WTC11 (cell line): ENCODE results near the gene FOXS1. TPM values are rescaled to one million over a fixed set of nuclear protein-coding genes. Genes with fewer than 3 reads are reported as not detected.

ENCODE experiments used
- ATAC-seq: fragments of 200-7000 bp; cut with Tn5 transposase; 2 replicates; pipeline ENCODE4 v1.10.0; 2021; ENCODE audit warnings: mild to moderate bottlenecking, moderate library complexity
- CTCF ChIA-PET: fragments of 300-600 bp; sonication (Branson Sonifier 250); formaldehyde crosslinking; loops from one replicate; lab custom pipeline; 2021; ENCODE audit warnings: antibody characterized with exemption; lab: Charles Lee
- POLR2A ChIA-PET: fragments of 350-600 bp; sonication (Branson Sonifier 250); formaldehyde crosslinking; loops from one replicate; lab custom pipeline; 2021; ENCODE audit warnings: antibody characterized with exemption; lab: Charles Lee
- DNase-seq: peaks from one replicate; pipeline ENCODE4 v3.0.0; 2021; ENCODE audit warnings: low spot score
- H3K27ac Mint-ChIP-seq: 2 replicates; pipeline ENCODE4 v1.8.0; 2021; ENCODE audit warnings: mixed read lengths
- H3K27me3 Mint-ChIP-seq: 2 replicates; pipeline ENCODE4 v1.8.0; 2021; ENCODE audit warnings: low read depth, mild to moderate bottlenecking, moderate library complexity, mixed read lengths
- H3K36me3 Mint-ChIP-seq: 2 replicates; pipeline ENCODE4 v1.8.0; 2021; ENCODE audit warnings: mixed read lengths
- H3K4me1 Mint-ChIP-seq: 2 replicates; pipeline ENCODE4 v1.8.0; 2022; ENCODE audit warnings: mixed read lengths
- H3K4me3 Mint-ChIP-seq: 2 replicates; pipeline ENCODE4 v1.8.0; 2021; ENCODE audit warnings: mild to moderate bottlenecking, moderate library complexity, mixed read lengths
- H3K9me3 Mint-ChIP-seq: 2 replicates; pipeline ENCODE4 v1.8.0; 2021; ENCODE audit warnings: mixed read lengths
- ARID4B ChIP-seq: sonication (generic); formaldehyde crosslinking; IDR thresholded peaks from 2 replicates; pipeline ENCODE4 v1.8.0; 2023; ENCODE audit warnings: missing genetic modification reagents, mild to moderate bottlenecking, borderline replicate concordance
- ATF6 ChIP-seq: sonication (generic); formaldehyde crosslinking; IDR thresholded peaks from 2 replicates; pipeline ENCODE4 v1.8.1; 2023; ENCODE audit warnings: mild to moderate bottlenecking, missing genetic modification reagents
- CDX4 ChIP-seq: fragments of 250-450 bp; sonication (Bioruptor Pico); IDR thresholded peaks from 2 replicates; pipeline ENCODE4 v1.9.0; 2021; ENCODE audit warnings: moderate library complexity, mild to moderate bottlenecking, inconsistent platforms, borderline replicate concordance
- CREB1 ChIP-seq: sonication (generic); formaldehyde crosslinking; IDR thresholded peaks from 2 replicates; pipeline ENCODE4 v1.8.0; 2023; ENCODE audit warnings: mild to moderate bottlenecking, missing genetic modification reagents
- CREM ChIP-seq: sonication (generic); formaldehyde crosslinking; IDR thresholded peaks from 2 replicates; pipeline ENCODE4 v1.8.1; 2022; ENCODE audit warnings: mild to moderate bottlenecking, missing genetic modification reagents, moderate library complexity
- ELF4 ChIP-seq: sonication (generic); formaldehyde crosslinking; IDR thresholded peaks from 2 replicates; pipeline ENCODE4 v1.8.1; 2022; ENCODE audit warnings: low read depth, mild to moderate bottlenecking, moderate library complexity, missing genetic modification reagents
- EMX1 ChIP-seq: fragments of 250-450 bp; sonication (Bioruptor Pico); IDR thresholded peaks from 2 replicates; pipeline ENCODE4 v1.8.0; 2021; ENCODE audit warnings: mild to moderate bottlenecking
- GTF2I ChIP-seq: fragments of 250-450 bp; sonication (Bioruptor Pico); conservative IDR thresholded peaks from 2 replicates; pipeline ENCODE4 v1.4.0; 2021; ENCODE audit warnings: mild to moderate bottlenecking
- HMGA2 ChIP-seq: fragments of 250-450 bp; sonication (Bioruptor Pico); IDR thresholded peaks from 2 replicates; pipeline ENCODE4 v1.4.0; 2021; ENCODE audit warnings: mild to moderate bottlenecking, moderate library complexity
- IRF1 ChIP-seq: sonication (generic); formaldehyde crosslinking; IDR thresholded peaks from 2 replicates; pipeline ENCODE4 v1.8.0; 2023; ENCODE audit warnings: missing genetic modification reagents
- NFE2L1 ChIP-seq: sonication (generic); formaldehyde crosslinking; IDR thresholded peaks from 2 replicates; pipeline ENCODE4 v1.8.1; 2023; ENCODE audit warnings: missing genetic modification reagents
- PRDM15 ChIP-seq: sonication (generic); formaldehyde crosslinking; IDR thresholded peaks from 2 replicates; pipeline ENCODE4 v1.8.0; 2022; ENCODE audit warnings: missing genetic modification reagents
- STAT6 ChIP-seq: sonication (generic); formaldehyde crosslinking; conservative IDR thresholded peaks from 2 replicates; pipeline ENCODE4 v1.8.1; 2023; ENCODE audit warnings: mild to moderate bottlenecking, low read depth, missing genetic modification reagents, moderate library complexity
- TEAD1 ChIP-seq: sonication (generic); formaldehyde crosslinking; IDR thresholded peaks from 2 replicates; pipeline ENCODE4 v1.8.0; 2022; ENCODE audit warnings: mild to moderate bottlenecking, missing genetic modification reagents
- USF1 ChIP-seq: sonication (generic); formaldehyde crosslinking; IDR thresholded peaks from 2 replicates; pipeline ENCODE4 v1.8.0; 2022; ENCODE audit warnings: mild to moderate bottlenecking, missing genetic modification reagents
- ZBTB21 ChIP-seq: sonication (generic); formaldehyde crosslinking; IDR thresholded peaks from 2 replicates; pipeline ENCODE4 v1.8.1; 2023; ENCODE audit warnings: mild to moderate bottlenecking, missing genetic modification reagents, borderline replicate concordance
- ZNF121 ChIP-seq: sonication (generic); formaldehyde crosslinking; IDR thresholded peaks from 2 replicates; pipeline ENCODE4 v1.8.0; 2023; ENCODE audit warnings: missing genetic modification reagents
- ZNF219 ChIP-seq: sonication (generic); formaldehyde crosslinking; IDR thresholded peaks from 2 replicates; pipeline ENCODE4 v1.8.0; 2023; ENCODE audit warnings: missing genetic modification reagents, mild to moderate bottlenecking, borderline replicate concordance
- ZNF317 ChIP-seq: sonication (generic); formaldehyde crosslinking; IDR thresholded peaks from 2 replicates; pipeline ENCODE4 v1.8.1; 2023; ENCODE audit warnings: low read depth, mild to moderate bottlenecking, moderate library complexity, missing genetic modification reagents, borderline replicate concordance
- total RNA-seq: library from RNA; stranded (reverse); gene quantifications from 3 replicates; pipeline ENCODE4 v1.2.3, GENCODE V29; 2021

Gene FOXS1
- total RNA-seq, 1 experiment from 2014 or later, result not detected

GRCh38 chr20:31838646-31839292 is 6.6 kb downstream of the FOXS1 start:
- no peaks in the 10 kb centered on the region for H3K36me3 Mint-ChIP-seq
- ATAC-seq, result no peak
- no peaks in the 10 kb centered on the region for H3K27me3 Mint-ChIP-seq
- DNase-seq, result no peak
- H3K27ac Mint-ChIP-seq, result no peak overlapping the region
- no peaks in the 10 kb centered on the region for H3K9me3 Mint-ChIP-seq
- H3K4me1 Mint-ChIP-seq, result peaks cover 33% of the 10 kb centered on the region
- ChIA-PET POLR2A (no interaction called here), CTCF (interaction anchor here (0.8 to 5.7 kb wide), 6 partner anchors 7 to 205 kb away, joined by 4 to 70 read pairs (median 6); partner anchors contain the start of genes FOXS1 and PDRG1)
- TF ChIP-seq TEAD1 (CRISPR knock-in tag) (no peak), EMX1 (CRISPR knock-in tag) (no peak), ZNF219 (CRISPR knock-in tag) (no peak), HMGA2 (CRISPR knock-in tag) (no peak), ZNF317 (CRISPR knock-in tag) (no peak), ARID4B (CRISPR knock-in tag) (no peak), ELF4 (CRISPR knock-in tag) (no peak), CREB1 (no peak), ZNF121 (CRISPR knock-in tag) (no peak), IRF1 (no peak), USF1 (CRISPR knock-in tag) (no peak), ZBTB21 (no peak), GTF2I (CRISPR knock-in tag) (no peak), ATF6 (no peak), NFE2L1 (no peak), CDX4 (CRISPR knock-in tag) (no peak), PRDM15 (CRISPR knock-in tag) (no peak), STAT6 (CRISPR knock-in tag) (no peak), CREM (CRISPR knock-in tag) (no peak)
- no peak overlapping the region for H3K4me3 Mint-ChIP-seq
